K562 (cell line): ENCODE results near the gene APP. TPM values are rescaled to one million over a fixed set of nuclear protein-coding genes. Genes with fewer than 3 reads are reported as not detected.

Source experiments
- ATAC-seq: fragments of 200-7000 bp; cut with Tn5 transposase; 3 replicates; pipeline ENCODE4 v1.9.1; 2020; ENCODE audit warnings: moderate library complexity
- BruUV-seq: library from RNA; stranded (reverse); fragments of 400-500 nt; replicated peaks from 2 replicates; lab custom pipeline; 2021; lab: Mats Ljungman, UMichigan
- CTCF ChIA-PET: fragments of 300-600 bp; formaldehyde crosslinking; extraction: SDS; loops from one replicate; lab custom pipeline; 2021; ENCODE audit warnings: low intra/inter-chr PET ratio; lab: Yijun Ruan, JAX
- POLR2A ChIA-PET: fragments of 300-600, 350-650 bp; sonication (Branson Sonifier 250); formaldehyde crosslinking; extraction: SDS; loops from one replicate; lab custom pipeline; 2021; ENCODE audit warnings: antibody characterized with exemption, inconsistent platforms; lab: Yijun Ruan, JAX
- DNase-seq, 4 experiments: peaks; one replicate each; pipeline versions ENCODE4 v3.0.0 to v3.0.0-alpha.2; 2011 to 2018; ENCODE audit warnings: low spot score in 3 of 4, mixed read lengths in 3 of 4; ENCODE audit errors: extremely low read depth in 1 of 4
- FAIRE-seq: peaks from 2 replicates; lab custom pipeline; 2011; peaks lifted over from hg19 to GRCh38; lab: Jason Lieb, UNC
- H2AFZ ChIP-seq: 2 replicates; pipeline ENCODE4 v1.6.0; 2011; ENCODE audit warnings: low read depth, low read length, control low read depth, inconsistent platforms
- H3K27ac ChIP-seq: fragments of 200-600 bp; 3 replicates; pipeline ENCODE4 v1.8.0; 2011; ENCODE audit warnings: low read depth, mild to moderate bottlenecking, control low read depth, inconsistent platforms, low read length, moderate library complexity, mixed read lengths; ENCODE audit errors: extremely low read depth
- H3K27me3 ChIP-seq, 2 experiments: fragments of 300-600 bp in 1 of 2; 2 replicates in 1 of 2; 3 replicates in 1 of 2; pipeline versions ENCODE4 v1.6.0 to v1.8.0; 2011; ENCODE audit warnings: inconsistent platforms in 2 of 2, low read length in 2 of 2, mild to moderate bottlenecking in 1 of 2, mixed read lengths in 1 of 2, moderate library complexity in 1 of 2; ENCODE audit not compliant: control insufficient read depth in 2 of 2, insufficient read depth in 2 of 2
- H3K36me3 ChIP-seq: fragments of 300-600 bp; 3 replicates; pipeline ENCODE4 v1.8.0; 2011; ENCODE audit warnings: mild to moderate bottlenecking, low read length, inconsistent platforms; ENCODE audit not compliant: control insufficient read depth, insufficient read depth
- H3K4me1 ChIP-seq, 2 experiments: fragments of 200-600 bp in 1 of 2; replicated peaks in 1 of 2; 2 replicates in 1 of 2; 3 replicates in 1 of 2; pipeline versions ENCODE4 v1.5.1 to v1.8.0; 2011; ENCODE audit warnings: inconsistent platforms in 2 of 2, low read length in 2 of 2, mild to moderate bottlenecking in 1 of 2, mixed read lengths in 1 of 2, moderate library complexity in 1 of 2; ENCODE audit not compliant: control insufficient read depth in 2 of 2, insufficient read depth in 2 of 2
- H3K4me2 ChIP-seq: 2 replicates; pipeline ENCODE4 v1.6.1; 2011; ENCODE audit warnings: low read length, control low read depth, inconsistent platforms, mixed read lengths; ENCODE audit not compliant: insufficient read depth
- H3K4me3 ChIP-seq: fragments of 200-600 bp; sonication (generic), shearing (Covaris generic); 2 replicates; pipeline ENCODE4 v1.5.1; 2016; ENCODE audit warnings: control low read depth, inconsistent platforms
- H3K79me2 ChIP-seq: fragments of 200-600 bp; 3 replicates; pipeline ENCODE4 v1.8.0; 2011; ENCODE audit warnings: low read length, inconsistent platforms; ENCODE audit not compliant: control insufficient read depth, insufficient read depth
- H3K9ac ChIP-seq, 2 experiments: 2 replicates each; pipeline versions ENCODE4 v1.6.0 to v1.6.1; 2011; ENCODE audit warnings: low read depth in 2 of 2, low read length in 2 of 2, control low read depth in 1 of 2, inconsistent platforms in 1 of 2, mild to moderate bottlenecking in 1 of 2, mixed read lengths in 1 of 2; ENCODE audit not compliant: insufficient read depth in 1 of 2
- H3K9me1 ChIP-seq: one replicate; pipeline ENCODE4 v1.6.0; 2011; ENCODE audit warnings: inconsistent platforms, mild to moderate bottlenecking, low read length, moderate library complexity; ENCODE audit not compliant: control insufficient read depth, insufficient read depth
- H3K9me3 ChIP-seq: replicated peaks from 2 replicates; pipeline ENCODE4 v1.5.1; 2011; ENCODE audit warnings: low read depth, low read length, inconsistent platforms; ENCODE audit not compliant: control insufficient read depth, insufficient read depth
- H4K20me1 ChIP-seq: replicated peaks from 2 replicates; pipeline ENCODE4 v1.6.1; 2011; ENCODE audit warnings: low read length, inconsistent platforms, mixed read lengths; ENCODE audit not compliant: control insufficient read depth, insufficient read depth
- ASH1L ChIP-seq: fragments of 450-650 bp; IDR thresholded peaks from 2 replicates; pipeline ENCODE4 v1.6.1; 2018; ENCODE audit warnings: borderline replicate concordance, mild to moderate bottlenecking, low read depth; ENCODE audit not compliant: partially characterized antibody
- ZNF551 ChIP-seq: fragments of 250-450 bp; sonication (Bioruptor Pico); IDR thresholded peaks from 2 replicates; pipeline ENCODE4 v1.5.0; 2021; ENCODE audit warnings: mild to moderate bottlenecking, moderate library complexity
- WGBS: fragments of 100-300 bp; shearing (Covaris generic); methylation state at CpG from one replicate; pipeline ENCODE4 v1.1.6; 2016; ENCODE audit warnings: low coverage, mixed read lengths; ENCODE audit not compliant: insufficient coverage; ENCODE audit errors: missing lambda C conversion rate; 5-methylcytosine and 5-hydroxymethylcytosine counted together
- in situ Hi-C: fragments of 300-500 bp; cut with MboI; formaldehyde crosslinking; loops from 4 replicates; pipeline ENCODE4 v1.15.0; 2018; ENCODE audit warnings: inconsistent platforms, mixed read lengths
- intact Hi-C: fragments of 100-400 bp; cut with micrococcal nuclease; formaldehyde crosslinking; loops from 2 replicates; pipeline ENCODE4 v1.14.2; 2022
- polyA plus RNA-seq, 8 experiments: library from polyadenylated mRNA; depleted of rRNA in 4 of 8; stranded (reverse) in 5 of 8; unstranded in 3 of 8; fragments of >200 nt; fragmentation: Nextera tagmentation in 2 of 8; fragmentation: Illumina TruSeq in 1 of 8; extraction: Ambion mirVana in 2 of 8; extraction: Trizol in 1 of 8; gene quantifications; 2 replicates each; pipeline versions ENCODE4 v1.2.1 to v1.2.3, GENCODE V29; 2011 to 2014; ENCODE audit warnings: inconsistent platforms in 1 of 8, missing spikeins in 1 of 8
- total RNA-seq, 7 experiments: library from RNA; depleted of rRNA in 6 of 7; stranded (reverse); fragments of >200 nt in 6 of 7; fragmentation: Illumina TruSeq in 2 of 7; extraction: Trizol in 2 of 7; gene quantifications; 2 replicates each; pipeline versions ENCODE4 v1.2.1 to v1.2.3, GENCODE V29; 2011 to 2021; ENCODE audit warnings: low replicate concordance in 1 of 7
- TF ChIP-seq, protein P1 (sequence below), 2 experiments: fragments of 450-650 bp; formaldehyde crosslinking in 1 of 2; IDR thresholded peaks; 2 replicates each; pipeline versions ENCODE4 v1.4.0 to v1.6.1; 2014 to 2020; ENCODE audit warnings: mild to moderate bottlenecking in 2 of 2, borderline replicate concordance in 1 of 2, low read depth in 1 of 2

Gene APP
- total and polyA plus RNA-seq, 9 of the 15 experiments (the other 6 are each of a cell fraction or from before 2014, with no cell fraction given): 0.01 to 1.5 (median 0.16) TPM; not detected in 5

DNA sequence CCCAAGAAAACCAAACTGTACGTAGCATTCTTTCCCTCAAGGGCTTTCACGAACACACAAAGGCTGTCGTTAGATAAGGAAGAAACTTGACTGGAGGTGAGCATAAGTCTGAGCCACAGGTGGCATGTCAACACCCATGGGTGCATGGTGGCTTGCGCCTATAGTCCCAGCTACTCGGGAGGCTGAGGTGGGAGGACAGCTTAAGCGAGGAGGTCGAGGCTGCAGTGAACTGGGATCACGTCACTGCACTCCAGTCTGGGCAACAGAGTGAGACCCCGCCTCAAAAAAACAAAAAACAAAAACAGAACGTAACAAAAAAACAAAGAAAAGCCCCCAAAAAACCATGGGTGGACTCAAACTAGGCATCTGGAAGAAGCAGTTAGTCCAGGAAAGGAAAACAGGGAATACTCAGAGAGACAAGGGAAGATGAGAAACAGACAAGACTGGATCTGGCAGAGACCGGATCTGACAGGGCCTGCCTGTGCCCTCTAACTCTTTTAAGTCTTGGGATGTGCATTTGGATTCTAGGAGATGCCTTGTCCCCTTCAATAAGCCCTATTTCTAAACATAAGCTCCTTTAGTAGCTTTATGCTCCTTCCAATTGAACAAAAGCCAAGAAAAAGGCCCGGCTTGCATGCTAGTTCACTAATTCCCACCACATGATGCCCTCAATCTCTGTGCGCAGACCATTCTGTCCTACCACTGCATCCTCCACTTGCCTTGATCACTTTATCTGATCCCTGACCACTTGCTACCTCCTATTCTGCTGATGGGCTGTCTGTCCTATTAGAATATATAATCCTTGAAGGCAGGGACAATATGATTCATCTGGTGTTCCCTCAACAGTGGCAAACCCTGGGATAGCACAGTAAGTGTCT lies 73.8 kb downstream of the APP start:
- DNase-seq (no peak), FAIRE-seq (no peak), ATAC-seq (no peak)
- Histone ChIP-seq H3K27ac (no peak overlapping the region), H3K4me2 (no peak overlapping the region), H3K9ac (no peak overlapping the region), H3K4me1 (no peaks in the 10 kb centered on the region), H3K36me3 (no peaks in the 10 kb centered on the region), H3K4me3 (no peak overlapping the region), H3K9me3 (no peaks in the 10 kb centered on the region), H3K9me1 (no peaks in the 10 kb centered on the region), H3K27me3 (no peaks in the 10 kb centered on the region), H4K20me1 (no peaks in the 10 kb centered on the region), H3K79me2 (no peaks in the 10 kb centered on the region), H2AFZ (no peak overlapping the region)
- BruUV-seq: no TSS peak
- ChIA-PET CTCF (no interaction called here), POLR2A (no interaction called here)
- TF ChIP-seq ASH1L (no peak), ZNF551 (CRISPR knock-in tag) (no peak)
- TF ChIP-seq, protein P1, sequence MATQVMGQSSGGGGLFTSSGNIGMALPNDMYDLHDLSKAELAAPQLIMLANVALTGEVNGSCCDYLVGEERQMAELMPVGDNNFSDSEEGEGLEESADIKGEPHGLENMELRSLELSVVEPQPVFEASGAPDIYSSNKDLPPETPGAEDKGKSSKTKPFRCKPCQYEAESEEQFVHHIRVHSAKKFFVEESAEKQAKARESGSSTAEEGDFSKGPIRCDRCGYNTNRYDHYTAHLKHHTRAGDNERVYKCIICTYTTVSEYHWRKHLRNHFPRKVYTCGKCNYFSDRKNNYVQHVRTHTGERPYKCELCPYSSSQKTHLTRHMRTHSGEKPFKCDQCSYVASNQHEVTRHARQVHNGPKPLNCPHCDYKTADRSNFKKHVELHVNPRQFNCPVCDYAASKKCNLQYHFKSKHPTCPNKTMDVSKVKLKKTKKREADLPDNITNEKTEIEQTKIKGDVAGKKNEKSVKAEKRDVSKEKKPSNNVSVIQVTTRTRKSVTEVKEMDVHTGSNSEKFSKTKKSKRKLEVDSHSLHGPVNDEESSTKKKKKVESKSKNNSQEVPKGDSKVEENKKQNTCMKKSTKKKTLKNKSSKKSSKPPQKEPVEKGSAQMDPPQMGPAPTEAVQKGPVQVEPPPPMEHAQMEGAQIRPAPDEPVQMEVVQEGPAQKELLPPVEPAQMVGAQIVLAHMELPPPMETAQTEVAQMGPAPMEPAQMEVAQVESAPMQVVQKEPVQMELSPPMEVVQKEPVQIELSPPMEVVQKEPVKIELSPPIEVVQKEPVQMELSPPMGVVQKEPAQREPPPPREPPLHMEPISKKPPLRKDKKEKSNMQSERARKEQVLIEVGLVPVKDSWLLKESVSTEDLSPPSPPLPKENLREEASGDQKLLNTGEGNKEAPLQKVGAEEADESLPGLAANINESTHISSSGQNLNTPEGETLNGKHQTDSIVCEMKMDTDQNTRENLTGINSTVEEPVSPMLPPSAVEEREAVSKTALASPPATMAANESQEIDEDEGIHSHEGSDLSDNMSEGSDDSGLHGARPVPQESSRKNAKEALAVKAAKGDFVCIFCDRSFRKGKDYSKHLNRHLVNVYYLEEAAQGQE (IDR thresholded peaks at IDR 0.05; ENCODE audit: borderline replicate concordance): no peak
- TF ChIP-seq, protein P1 (CRISPR knock-in tag; IDR thresholded peaks at IDR 0.05; ENCODE audit: low read depth): no peak
- intact Hi-C loops (no loop called here), in situ Hi-C loops (no loop called here)
- WGBS: 6% methylated on average over 13 of the region's 13 CpGs
